HG03280 (cell line): ENCODE results near the gene DENND4A.
A peak's percentile ranks its signal among the peaks of the same experiment; 100 is the strongest.

Source experiments
- ATAC-seq: cut with Tn5 transposase; IDR thresholded peaks from one replicate; pipeline ENCODE4 v1.9.1; 2021; ENCODE audit warnings: mild to moderate bottlenecking, moderate library complexity; ENCODE audit not compliant: unreplicated experiment

Gene DENND4A

GRCh38 chr15:65792138-65792987 lies at the start of gene DENND4A:
Gene DENND4A (minus strand): TSS chr15:65792293. CDS start chr15:65756450, 35,843 bp downstream.
- ATAC-seq: peak; percentile 85

GRCh38 chr15:65841121-65841930 lies 49.2 kb upstream of the DENND4A start:
- no peak for ATAC-seq

GRCh38 chr15:65839985-65840384 lies 47.9 kb upstream of the DENND4A start:
- ATAC-seq: no peak

- no peak for ATAC-seq
Observed at GRCh38 chr15:65839354-65839901, 47.3 kb upstream of the DENND4A start.

GRCh38 chr15:65837301-65838294 lies 45.5 kb upstream of the DENND4A start:
- no peak for ATAC-seq

GRCh38 chr15:65836665-65837064 lies 44.6 kb upstream of the DENND4A start:
- ATAC-seq: no peak

GRCh38 chr15:65835447-65835846 lies 43.4 kb upstream of the DENND4A start:
- ATAC-seq: no peak

- ATAC-seq: no peak
Observed at GRCh38 chr15:65834603-65835282, 42.6 kb upstream of the DENND4A start.

- no peak for ATAC-seq
Observed at GRCh38 chr15:65833501-65834205, 41.6 kb upstream of the DENND4A start.

- no peak for ATAC-seq
Observed at GRCh38 chr15:65832549-65833364, 40.7 kb upstream of the DENND4A start.

- no peak for ATAC-seq
Observed at GRCh38 chr15:65829130-65829764, 37.2 kb upstream of the DENND4A start.

GRCh38 chr15:65828585-65828984 lies 36.5 kb upstream of the DENND4A start:
- no peak for ATAC-seq

GRCh38 chr15:65827065-65827464 lies 35.0 kb upstream of the DENND4A start:
- no peak for ATAC-seq

GRCh38 chr15:65824941-65825544 lies 33.0 kb upstream of the DENND4A start:
- ATAC-seq: no peak

- no peak for ATAC-seq
Observed at GRCh38 chr15:65824031-65824743, 32.1 kb upstream of the DENND4A start.

GRCh38 chr15:65822316-65822715 lies 30.2 kb upstream of the DENND4A start:
- ATAC-seq: no peak

- no peak for ATAC-seq
Observed at GRCh38 chr15:65821070-65821469, 29.0 kb upstream of the DENND4A start.
